Tibial nerve (tissue), 4 donors: ENCODE data around the gene LPAR1. TPM values are rescaled to one million over a fixed set of nuclear protein-coding genes. Genes with fewer than 3 reads are reported as not detected.

ENCODE experiments used
- DNase-seq, 2 donors: peaks; one replicate each; pipeline ENCODE4 v3.0.0-alpha.2; 2019; ENCODE audit warnings: low spot score in 2 of 2
- H3K27ac ChIP-seq, 4 donors: fragments of 200-600 bp; sonication (generic) in 3 of 4; one replicate each; pipeline ENCODE4 v1.5.1; 2017 to 2019; ENCODE audit warnings: mild to moderate bottlenecking in 1 of 4
- H3K27me3 ChIP-seq, 2 donors: fragments of 200-600 bp; sonication (generic) in 1 of 2; one replicate each; pipeline versions ENCODE4 v1.5.1 to v1.6.0; 2017 to 2019
- H3K36me3 ChIP-seq, 3 donors: fragments of 200-600 bp; sonication (generic); one replicate each; pipeline ENCODE4 v1.5.1; 2018 to 2019
- H3K4me1 ChIP-seq, 4 donors: fragments of 200-600 bp; sonication (generic) in 3 of 4; one replicate each; pipeline ENCODE4 v1.5.1; 2017 to 2019
- H3K4me3 ChIP-seq, 4 donors: fragments of 200-600 bp; sonication (generic) in 3 of 4; one replicate each; pipeline ENCODE4 v1.5.1; 2017 to 2019; ENCODE audit warnings: mild to moderate bottlenecking in 1 of 4, moderate library complexity in 1 of 4
- H3K9me3 ChIP-seq, 4 donors: fragments of 200-600 bp; sonication (generic) in 3 of 4; one replicate each; pipeline ENCODE4 v1.5.1; 2017 to 2019
- CTCF ChIP-seq, 5 experiments: fragments of 200-600 bp in 3 of 5; fragments of 450-650 bp in 2 of 5; sonication (generic) in 3 of 5; IDR thresholded peaks; one replicate each; pipeline ENCODE4 v1.5.1; 2016 to 2019; ENCODE audit warnings: antibody characterized with exemption in 5 of 5, mild to moderate bottlenecking in 3 of 5, moderate library complexity in 2 of 5
- EP300 ChIP-seq, 2 donors: sonication (generic); formaldehyde crosslinking; IDR thresholded peaks; one replicate each; pipeline ENCODE4 v1.6.1; 2017; ENCODE audit warnings: antibody characterized with exemption in 2 of 2, mild to moderate bottlenecking in 1 of 2
- POLR2A ChIP-seq, 2 donors: fragments of 450-650 bp; IDR thresholded peaks; one replicate each; pipeline ENCODE4 v1.6.1; 2017; ENCODE audit warnings: antibody characterized with exemption in 2 of 2, mild to moderate bottlenecking in 2 of 2, moderate library complexity in 2 of 2
- WGBS, 2 donors: methylation state at CpG; one replicate each; pipeline ENCODE4 v1.1.5; 2018; 5-methylcytosine and 5-hydroxymethylcytosine counted together
- total RNA-seq, 4 donors: library from RNA; depleted of rRNA; stranded (reverse); fragments of >200 nt; gene quantifications; one replicate each; pipeline ENCODE4 v1.1.0, GENCODE V29; 2016

LPAR1 gene
- total RNA-seq, 4 donors from 2014 or later = 156 to 238 (median 199) TPM

- WGBS, 2 donors = 40 to 44% methylated on average over 1 of the region's 1 CpG
- H3K4me1 ChIP-seq = peaks cover 0 to 62% (median 15%) of the 10 kb centered on the region in 4 donors
- H3K27me3 ChIP-seq = no peaks in the 10 kb centered on the region
- no peaks in the 10 kb centered on the region for H3K9me3 ChIP-seq
- no peak overlapping the region for H3K4me3 ChIP-seq
- H3K36me3 ChIP-seq = no peaks in the 10 kb centered on the region
- no peak for DNase-seq
- TF ChIP-seq EP300 (IDR thresholded peaks at IDR 0.05) = no peak
- TF ChIP-seq CTCF (IDR thresholded peaks at IDR 0.05) = no peak
- no peak for TF ChIP-seq POLR2A (IDR thresholded peaks at IDR 0.05)
- peak overlapping the region in 2 of 4 donors; percentile 66 to 82 for H3K27ac ChIP-seq
These were observed 151.4 kb downstream of the LPAR1 start for GRCh38 chr9:110886832-110887231.

GRCh38 chr9:110880189-110880588, 158.1 kb downstream of the LPAR1 start:
- Histone ChIP-seq H3K4me3 (no peak overlapping the region), H3K4me1 (peaks cover 0 to 80% (median 26%) of the 10 kb centered on the region in 4 donors), H3K27me3 (no peaks in the 10 kb centered on the region), H3K27ac (peak overlapping the region in 3 of 4 donors; percentile 43 to 86 (median 85)), H3K9me3 (no peaks in the 10 kb centered on the region), H3K36me3 (peaks cover 0 to 3% (median 0%) of the 10 kb centered on the region in 3 donors)
- whole genome bisulfite sequencing, 2 donors = 30 to 41% methylated on average over 3 of the region's 3 CpGs
- peak in 1 of 2 donors; percentile 47 for DNase-seq
- TF ChIP-seq CTCF (IDR thresholded peaks at IDR 0.05) = no peak
- peak in 1 of 2 donors; percentile 90 for TF ChIP-seq EP300 (IDR thresholded peaks at IDR 0.05)
- TF ChIP-seq POLR2A (IDR thresholded peaks at IDR 0.05) = no peak

- H3K9me3 ChIP-seq = no peaks in the 10 kb centered on the region
These were observed 160.9 kb downstream of the LPAR1 start for GRCh38 chr9:110877374-110877773.

GRCh38 chr9:110876929-110877328, 161.3 kb downstream of the LPAR1 start:
- TF ChIP-seq CTCF (IDR thresholded peaks at IDR 0.05) (no peak), EP300 (IDR thresholded peaks at IDR 0.05) (no peak), POLR2A (IDR thresholded peaks at IDR 0.05) (no peak)
- peak overlapping the region in 3 of 4 donors; percentile 17 to 86 (median 85) for H3K27ac ChIP-seq
- WGBS, 2 donors = 45 to 49% methylated on average over 3 of the region's 3 CpGs

More at GRCh38 chr9:110877374-110877773, 160.9 kb downstream of the LPAR1 start:
- no peak for DNase-seq
- H3K27me3 ChIP-seq = no peaks in the 10 kb centered on the region
- H3K27ac ChIP-seq = peak overlapping the region; percentile 8 to 86 (median 53)
- H3K4me3 ChIP-seq = no peak overlapping the region
- peaks cover 0 to 87% (median 28%) of the 10 kb centered on the region in 4 donors for H3K4me1 ChIP-seq
- no peak for TF ChIP-seq CTCF (IDR thresholded peaks at IDR 0.05)
- no peak for TF ChIP-seq EP300 (IDR thresholded peaks at IDR 0.05)
- TF ChIP-seq POLR2A (IDR thresholded peaks at IDR 0.05) = no peak
- peaks cover 0 to 17% (median 0%) of the 10 kb centered on the region in 3 donors for H3K36me3 ChIP-seq

GRCh38 chr9:110874963-110875674, 163.2 kb downstream of the LPAR1 start:
- H3K4me1 ChIP-seq = peaks cover 3 to 77% (median 20%) of the 10 kb centered on the region in 4 donors
- DNase-seq = peak in 1 of 2 donors; percentile 49
- 72 to 73% methylated on average over 14 of the region's 14 CpGs for WGBS, 2 donors

More at GRCh38 chr9:110876929-110877328, 161.3 kb downstream of the LPAR1 start:
- peaks cover 0 to 17% (median 0%) of the 10 kb centered on the region in 3 donors for H3K36me3 ChIP-seq
- H3K4me1 ChIP-seq = peaks cover 0 to 87% (median 28%) of the 10 kb centered on the region in 4 donors
- H3K4me3 ChIP-seq = no peak overlapping the region
- no peak for DNase-seq
- no peaks in the 10 kb centered on the region for H3K9me3 ChIP-seq
- no peaks in the 10 kb centered on the region for H3K27me3 ChIP-seq

More at GRCh38 chr9:110874963-110875674, 163.2 kb downstream of the LPAR1 start:
- TF ChIP-seq EP300 (IDR thresholded peaks at IDR 0.05) (peak in 1 of 2 donors; percentile 66), POLR2A (IDR thresholded peaks at IDR 0.05) (no peak)
- no peak overlapping the region for H3K4me3 ChIP-seq
- H3K9me3 ChIP-seq = no peaks in the 10 kb centered on the region
- H3K27me3 ChIP-seq = no peaks in the 10 kb centered on the region
- H3K27ac ChIP-seq = peak overlapping the region in 2 of 4 donors; percentile 32 to 85
- peaks cover 0 to 17% (median 0%) of the 10 kb centered on the region in 3 donors for H3K36me3 ChIP-seq
